HG03175 (cell line): ENCODE data around the gene MOSPD2.

Experiments
- ATAC-seq: cut with Tn5 transposase; IDR thresholded peaks from one replicate; pipeline ENCODE4 v1.9.1; 2021; ENCODE audit warnings: mild to moderate bottlenecking, moderate library complexity; ENCODE audit not compliant: unreplicated experiment

Gene MOSPD2

GRCh38 chrX:14872851-14873675 is at the start of gene MOSPD2, which contains the start of gene FANCB:
TSS of gene MOSPD2 (plus strand) at chrX:14873421. CDS start at chrX:14873529, 108 bp downstream.
TSS of gene FANCB (minus strand) at chrX:14873069. CDS start at chrX:14865510, 7,559 bp downstream.
- peak; percentile 96 for ATAC-seq

- ATAC-seq, result no peak
These were observed 47.4 kb upstream of the MOSPD2 start for GRCh38 chrX:14825851-14826250.

DNA sequence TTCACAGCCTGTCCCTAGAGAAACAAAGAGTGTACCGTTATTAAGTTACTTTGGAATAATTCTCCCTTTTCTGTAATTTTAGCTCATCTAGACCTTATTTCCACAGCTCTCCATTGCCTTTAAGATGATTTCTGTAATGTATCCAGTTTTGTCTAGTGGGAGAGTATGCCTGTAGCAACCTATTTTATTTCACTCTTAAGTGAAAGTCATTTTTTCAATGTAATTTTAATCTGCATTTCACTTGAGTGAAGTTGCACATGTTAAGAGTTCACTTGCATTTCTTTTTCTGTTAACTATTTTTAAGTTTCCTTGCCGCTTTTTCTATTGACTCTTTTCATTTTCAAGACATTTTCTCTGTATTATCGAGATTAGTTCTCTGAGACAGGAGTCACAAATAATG is 46.9 kb upstream of the MOSPD2 start:
- ATAC-seq, result no peak

GRCh38 chrX:14829643-14830042 is 43.6 kb upstream of the MOSPD2 start:
- ATAC-seq, result no peak

DNA sequence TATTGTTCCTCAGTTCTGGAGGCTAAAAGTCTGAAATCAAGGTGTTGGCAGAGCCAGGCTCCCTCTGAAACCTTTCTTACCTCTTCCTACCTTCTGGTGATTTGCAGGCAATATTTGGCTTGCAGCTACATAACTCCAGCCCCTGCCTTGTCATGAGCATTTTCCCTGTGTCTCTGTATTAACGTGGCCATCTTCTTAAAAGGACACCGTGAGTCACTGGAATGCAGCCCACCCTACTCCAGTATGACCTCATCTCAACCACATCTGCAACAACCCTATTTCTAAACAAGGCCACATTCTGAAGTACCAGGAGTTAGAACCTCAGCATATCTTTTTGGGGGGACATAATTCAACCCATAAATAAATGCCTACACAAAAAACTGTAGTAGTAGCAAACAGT is 41.1 kb upstream of the MOSPD2 start:
- ATAC-seq, result no peak

DNA sequence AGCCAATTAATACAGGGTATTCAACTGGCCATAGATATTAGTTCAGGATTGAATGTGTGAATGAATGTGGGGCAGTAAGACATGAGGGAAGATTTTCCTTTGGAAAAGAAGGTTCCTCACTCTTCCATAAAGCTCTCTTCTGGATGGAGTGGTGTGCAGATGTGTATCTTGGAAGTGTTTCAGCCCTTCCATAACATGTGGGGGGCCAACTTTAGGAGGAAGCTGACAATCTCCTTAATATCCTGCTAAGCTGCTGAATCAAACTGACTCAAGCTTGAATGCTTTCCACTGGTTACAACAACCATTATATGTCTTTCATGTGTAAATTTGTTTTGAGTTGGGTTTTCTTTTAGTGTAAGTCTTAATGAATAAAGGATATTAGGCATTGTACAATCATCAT is 40.6 kb upstream of the MOSPD2 start:
- no peak for ATAC-seq

DNA sequence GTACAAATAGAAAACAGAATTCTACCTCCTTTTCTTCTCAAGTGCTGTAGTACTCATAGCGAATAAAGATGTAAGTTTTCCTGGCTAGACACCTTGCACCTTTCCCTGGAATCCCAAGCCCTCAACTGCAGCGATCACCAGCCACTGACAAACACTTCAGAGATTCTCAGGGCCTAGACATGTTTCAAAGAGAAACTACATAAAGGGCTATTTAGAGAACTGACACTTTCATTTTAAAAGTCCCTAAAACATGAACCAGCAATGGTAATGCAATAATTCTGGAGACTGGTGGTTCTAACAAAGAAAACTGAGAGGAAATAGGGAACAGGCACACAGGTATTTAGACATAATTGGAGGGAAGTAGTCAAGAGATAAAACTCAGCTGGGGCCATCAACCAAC is 36.1 kb upstream of the MOSPD2 start:
- ATAC-seq, result no peak

DNA sequence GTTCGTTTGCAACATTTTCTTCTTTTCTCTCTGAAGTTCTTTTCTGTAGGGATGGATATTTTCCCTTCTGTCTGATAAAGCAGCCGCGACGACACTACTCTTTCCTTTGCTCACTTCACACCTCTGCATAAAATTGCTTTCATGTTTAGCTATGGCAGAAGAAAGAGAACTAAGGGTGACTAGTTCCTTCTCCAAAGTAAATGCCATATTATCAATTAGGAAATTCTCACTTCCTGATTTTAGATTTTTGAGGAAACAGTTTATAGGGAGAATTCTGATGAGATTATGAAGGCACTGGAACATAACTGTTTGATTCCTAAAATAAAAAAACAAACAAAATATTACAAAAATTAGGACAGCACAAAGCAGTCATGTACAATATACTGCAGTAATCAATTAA is 29.6 kb upstream of the MOSPD2 start:
- ATAC-seq, result no peak

GRCh38 chrX:14851526-14851925 is 21.7 kb upstream of the MOSPD2 start:
- no peak for ATAC-seq

GRCh38 chrX:14864631-14865030 is 8.6 kb upstream of the MOSPD2 start:
- ATAC-seq, result no peak

DNA sequence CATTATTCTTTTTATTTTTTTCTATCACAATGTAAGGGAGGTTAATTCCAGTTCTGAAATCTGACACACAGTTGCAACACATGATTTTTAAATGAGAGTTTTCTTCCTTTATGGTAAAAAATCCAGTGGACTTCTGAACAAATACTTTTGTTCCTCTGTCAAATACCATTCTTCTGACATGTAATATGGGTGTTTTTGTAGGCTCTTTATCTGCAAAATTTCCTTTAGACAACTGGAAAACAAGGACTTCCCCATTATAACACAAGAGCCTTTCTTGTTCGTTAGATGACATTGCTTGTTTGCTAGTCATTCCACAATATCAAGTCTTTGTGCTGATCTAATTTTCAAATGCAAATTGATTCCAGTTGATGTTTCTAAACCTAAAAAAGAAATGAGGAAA is 8.0 kb upstream of the MOSPD2 start:
- ATAC-seq, result no peak

DNA sequence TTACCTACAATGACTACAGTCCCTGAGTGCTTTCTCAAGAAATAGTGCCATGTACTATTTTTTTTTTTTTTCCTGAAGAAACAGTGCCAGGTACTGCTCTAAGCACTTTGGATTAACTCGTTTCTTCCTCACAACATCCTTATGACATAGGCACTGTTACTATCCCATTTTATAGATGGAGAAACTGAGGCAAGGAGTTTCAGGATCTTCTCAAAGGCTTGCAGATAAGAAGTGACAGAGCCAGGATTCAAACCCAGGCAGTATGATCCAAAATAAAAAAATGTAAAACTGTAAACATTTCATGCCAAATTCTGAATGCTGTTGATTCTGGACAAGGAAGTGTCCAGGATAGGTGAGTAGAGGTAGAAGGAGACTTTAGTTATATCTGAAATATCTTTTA is 1.5 kb upstream of the MOSPD2 start:
- ATAC-seq, result no peak

GRCh38 chrX:14872355-14872754 is 866 bp upstream of the MOSPD2 start:
- ATAC-seq, result no peak

GRCh38 chrX:14873676-14874049 is 442 bp downstream of the MOSPD2 start:
- no peak for ATAC-seq

DNA sequence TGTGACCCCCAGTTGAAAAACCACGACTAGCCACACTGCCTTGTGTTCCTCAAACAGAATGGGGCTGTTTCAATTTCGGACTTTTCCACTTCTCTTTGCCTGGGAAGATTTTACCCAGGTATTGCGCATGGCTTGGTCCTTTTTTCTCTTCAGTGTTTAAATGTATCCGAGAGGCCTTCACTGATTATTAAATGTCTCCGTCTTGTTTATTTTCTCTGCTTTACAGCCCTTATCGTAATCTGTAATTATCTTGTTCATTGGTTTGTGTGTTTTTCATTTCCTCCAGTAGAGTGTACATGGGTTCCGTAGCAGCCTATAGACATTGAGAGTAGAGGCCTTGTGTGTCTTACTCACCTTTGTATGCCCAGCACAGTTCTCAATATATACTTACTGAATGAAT is 2.4 kb downstream of the MOSPD2 start:
- no peak for ATAC-seq

GRCh38 chrX:14883826-14884225 is 10.6 kb downstream of the MOSPD2 start:
- no peak for ATAC-seq

DNA sequence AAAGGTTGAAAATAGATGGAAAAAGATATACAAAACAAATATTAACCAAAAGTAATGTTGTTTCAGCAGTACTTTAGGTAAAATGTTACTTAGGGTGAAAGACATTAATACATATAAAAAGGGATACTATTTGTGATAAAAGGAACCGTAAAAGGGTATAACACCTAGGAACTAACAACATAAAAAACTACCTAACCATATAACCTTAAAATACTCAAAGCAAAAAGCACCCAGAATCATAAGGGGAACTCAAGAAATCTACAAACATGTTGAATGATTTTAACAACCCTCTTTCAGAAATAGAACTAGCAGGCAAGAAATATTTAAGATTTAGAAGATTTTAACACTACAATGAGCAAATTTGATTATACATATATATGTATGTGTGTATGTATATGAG is 11.5 kb downstream of the MOSPD2 start:
- no peak for ATAC-seq

DNA sequence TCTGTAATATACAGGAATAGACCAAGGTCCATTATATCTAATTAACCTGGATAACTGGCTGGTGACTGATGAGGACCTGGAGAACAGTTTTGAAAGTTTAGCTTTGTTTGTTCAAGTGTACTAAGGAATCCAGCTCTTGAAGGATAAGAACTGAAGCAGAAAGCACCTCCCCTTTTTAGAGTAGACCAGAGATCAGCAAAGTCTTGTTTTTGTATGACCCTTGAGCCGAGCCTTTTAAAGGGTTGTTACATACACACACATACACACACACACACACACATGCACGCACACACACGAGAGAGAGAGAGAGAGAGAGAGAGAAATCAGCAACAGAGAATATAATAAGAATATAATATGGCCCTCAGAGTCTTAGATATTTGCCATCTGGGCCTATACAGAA is 13.0 kb downstream of the MOSPD2 start:
- ATAC-seq, result no peak

- ATAC-seq, result no peak
These were observed 23.1 kb downstream of the MOSPD2 start for GRCh38 chrX:14896273-14896672.

DNA sequence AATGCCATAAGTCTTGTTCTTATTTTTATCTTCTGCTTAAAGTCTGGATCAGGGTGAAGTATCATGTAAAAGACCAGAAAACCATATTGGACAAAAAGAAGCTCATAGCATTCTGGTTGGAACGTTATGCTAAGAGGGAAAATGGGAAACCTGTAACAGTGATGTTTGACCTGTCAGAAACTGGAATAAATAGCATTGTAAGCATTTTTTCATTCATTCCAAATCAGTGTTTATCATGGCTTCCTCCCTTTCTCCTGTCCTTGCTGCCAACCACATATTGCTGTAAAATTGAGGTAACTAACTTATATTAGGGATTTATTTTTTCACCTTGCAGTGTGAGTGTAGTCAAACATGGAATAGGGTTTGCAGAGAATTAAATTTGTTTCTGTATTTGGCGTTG is 23.8 kb downstream of the MOSPD2 start:
- ATAC-seq, result no peak

DNA sequence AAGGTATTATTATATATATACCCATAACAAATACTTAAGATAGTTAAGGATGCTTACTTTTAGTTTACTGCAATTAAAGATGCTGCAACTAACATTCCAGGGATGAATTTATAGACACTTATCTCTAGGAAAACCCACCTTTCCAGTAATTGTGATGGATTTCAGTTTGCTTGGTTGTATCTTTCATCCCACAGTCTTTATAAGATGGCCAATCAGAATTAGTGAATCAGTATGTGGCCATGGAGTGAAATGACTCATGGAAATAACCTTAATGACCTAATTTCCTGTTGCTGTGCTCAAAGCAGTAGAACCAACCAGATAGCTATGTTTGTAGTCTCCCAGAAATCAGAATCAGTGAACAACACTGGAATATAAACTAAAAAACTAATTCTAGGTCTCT is 26.4 kb downstream of the MOSPD2 start:
- peak; percentile 72 for ATAC-seq

GRCh38 chrX:14902537-14902936 is 29.3 kb downstream of the MOSPD2 start:
- ATAC-seq, result no peak

GRCh38 chrX:14903891-14904290 is 30.7 kb downstream of the MOSPD2 start:
- ATAC-seq, result no peak
